Neural cell (in vitro differentiated cells): ENCODE measurements around the gene MADCAM1.

Experiments
- EP300 ChIP-seq: fragments of 450-650 bp; conservative IDR thresholded peaks from 2 replicates; pipeline ENCODE4 v1.6.1; 2014; ENCODE audit warnings: antibody characterized with exemption, mild to moderate bottlenecking, moderate library complexity; ENCODE audit not compliant: poor library complexity, severe bottlenecking
- EZH2 ChIP-seq: fragments of 200-600, 300-800 bp; shearing (Covaris generic), sonication (generic); IDR thresholded peaks from 2 replicates; pipeline ENCODE4 v1.6.1; 2014; ENCODE audit warnings: antibody characterized with exemption, low read length, borderline replicate concordance, mild to moderate bottlenecking; ENCODE audit not compliant: insufficient read depth, poor library complexity, severe bottlenecking
- POLR2AphosphoS5 ChIP-seq: IDR thresholded peaks from 2 replicates; pipeline ENCODE4 v1.6.1; 2012
- RAD21 ChIP-seq: fragments of 450-650 bp; conservative IDR thresholded peaks from 2 replicates; pipeline ENCODE4 v1.6.1; 2014; ENCODE audit warnings: antibody characterized with exemption, mild to moderate bottlenecking, moderate library complexity
- SMC3 ChIP-seq: fragments of 450-650 bp; conservative IDR thresholded peaks from 2 replicates; pipeline ENCODE4 v1.6.1; 2014; ENCODE audit warnings: antibody characterized with exemption, mild to moderate bottlenecking, moderate library complexity; ENCODE audit not compliant: poor library complexity
- TAF1 ChIP-seq: IDR thresholded peaks from 2 replicates; pipeline ENCODE4 v1.6.1; 2012; ENCODE audit warnings: low read depth
- TF ChIP-seq, protein P1 (sequence below): fragments of 450-650 bp; IDR thresholded peaks from 2 replicates; pipeline ENCODE4 v1.5.1; 2014; ENCODE audit warnings: antibody characterized with exemption, mild to moderate bottlenecking, moderate library complexity; ENCODE audit not compliant: poor library complexity, severe bottlenecking

DNA sequence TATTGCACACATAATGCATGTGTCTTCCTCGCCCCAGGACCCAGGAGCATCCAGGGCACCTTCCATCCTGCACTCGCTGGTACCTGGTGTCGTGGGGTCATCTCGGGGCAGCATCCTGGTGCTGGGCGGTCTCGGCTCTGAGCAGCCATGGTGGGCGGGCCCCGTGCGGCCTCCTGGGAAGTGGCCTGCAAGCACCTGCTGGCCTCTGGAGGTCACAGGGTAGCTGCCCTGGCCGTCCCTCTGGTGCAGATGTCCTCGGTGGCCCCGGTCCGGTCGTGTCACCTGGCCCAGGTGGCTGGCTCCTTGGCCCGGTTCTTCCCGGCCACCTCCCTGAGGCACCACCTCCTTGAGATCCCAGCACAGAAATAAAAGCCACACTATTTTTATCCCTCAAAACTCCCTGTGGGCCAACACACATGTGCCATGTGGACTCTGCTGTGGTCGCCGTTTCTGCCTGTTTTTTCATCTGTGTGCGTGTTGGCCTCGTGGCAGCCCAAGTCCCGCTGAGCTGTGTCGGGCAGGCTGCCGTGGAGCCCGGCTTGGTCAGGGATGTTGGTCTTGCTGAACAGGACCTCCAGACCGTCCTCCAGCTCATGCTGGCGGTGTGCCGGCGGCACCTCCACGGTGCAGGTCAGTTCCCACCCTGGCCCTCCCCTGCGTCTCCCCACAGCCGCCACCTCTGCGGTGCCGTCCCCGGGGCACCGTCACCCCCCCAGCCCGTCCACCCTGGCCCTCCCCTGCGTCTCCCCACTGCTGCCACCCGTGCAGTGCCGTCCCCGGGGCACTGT is 42.5 kb downstream of the MADCAM1 start:
- TF ChIP-seq, protein P1, sequence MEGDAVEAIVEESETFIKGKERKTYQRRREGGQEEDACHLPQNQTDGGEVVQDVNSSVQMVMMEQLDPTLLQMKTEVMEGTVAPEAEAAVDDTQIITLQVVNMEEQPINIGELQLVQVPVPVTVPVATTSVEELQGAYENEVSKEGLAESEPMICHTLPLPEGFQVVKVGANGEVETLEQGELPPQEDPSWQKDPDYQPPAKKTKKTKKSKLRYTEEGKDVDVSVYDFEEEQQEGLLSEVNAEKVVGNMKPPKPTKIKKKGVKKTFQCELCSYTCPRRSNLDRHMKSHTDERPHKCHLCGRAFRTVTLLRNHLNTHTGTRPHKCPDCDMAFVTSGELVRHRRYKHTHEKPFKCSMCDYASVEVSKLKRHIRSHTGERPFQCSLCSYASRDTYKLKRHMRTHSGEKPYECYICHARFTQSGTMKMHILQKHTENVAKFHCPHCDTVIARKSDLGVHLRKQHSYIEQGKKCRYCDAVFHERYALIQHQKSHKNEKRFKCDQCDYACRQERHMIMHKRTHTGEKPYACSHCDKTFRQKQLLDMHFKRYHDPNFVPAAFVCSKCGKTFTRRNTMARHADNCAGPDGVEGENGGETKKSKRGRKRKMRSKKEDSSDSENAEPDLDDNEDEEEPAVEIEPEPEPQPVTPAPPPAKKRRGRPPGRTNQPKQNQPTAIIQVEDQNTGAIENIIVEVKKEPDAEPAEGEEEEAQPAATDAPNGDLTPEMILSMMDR, result no peak
- TF ChIP-seq TAF1 (no peak), EP300 (no peak), RAD21 (no peak), POLR2AphosphoS5 (no peak), SMC3 (no peak), EZH2 (no peak)
